H9 (cell line): ENCODE measurements around the gene ODF2. TPM values are rescaled to one million over a fixed set of nuclear protein-coding genes. Genes with fewer than 3 reads are reported as not detected.

Experiments used
- DNase-seq: peaks from one replicate; pipeline ENCODE4 v3.0.0-alpha.2; 2017
- H2AFZ ChIP-seq: one replicate; pipeline ENCODE4 v1.6.1; 2013; ENCODE audit warnings: mild to moderate bottlenecking, low read length, control low read depth, moderate library complexity
- H2AK5ac ChIP-seq: 2 replicates; pipeline ENCODE4 v1.6.1; 2013; ENCODE audit warnings: low read length, control low read depth, mixed read lengths; ENCODE audit not compliant: insufficient read length
- H2BK120ac ChIP-seq: one replicate; pipeline ENCODE4 v1.6.1; 2013; ENCODE audit warnings: low read depth, mild to moderate bottlenecking, low read length, control low read depth, inconsistent platforms; ENCODE audit not compliant: poor library complexity, severe bottlenecking
- H2BK12ac ChIP-seq: 2 replicates; pipeline ENCODE4 v1.6.1; 2013; ENCODE audit warnings: low read length, control low read depth, mixed read lengths, low read depth; ENCODE audit not compliant: insufficient read length
- H2BK15ac ChIP-seq: 2 replicates; pipeline ENCODE4 v1.6.1; 2013; ENCODE audit warnings: low read depth, low read length, control low read depth
- H2BK20ac ChIP-seq: one replicate; pipeline ENCODE4 v1.6.1; 2013; ENCODE audit warnings: low read depth, mild to moderate bottlenecking, low read length, control low read depth, inconsistent platforms; ENCODE audit not compliant: poor library complexity, severe bottlenecking
- H2BK5ac ChIP-seq: 2 replicates; pipeline ENCODE4 v1.6.1; 2013; ENCODE audit warnings: low read length, control low read depth, mixed read lengths; ENCODE audit not compliant: insufficient read length
- H3K14ac ChIP-seq: 2 replicates; pipeline ENCODE4 v1.6.1; 2013; ENCODE audit warnings: low read length, control low read depth; ENCODE audit not compliant: insufficient read depth
- H3K18ac ChIP-seq: 2 replicates; pipeline ENCODE4 v1.6.1; 2013; ENCODE audit warnings: low read depth, mild to moderate bottlenecking, mixed read lengths, low read length, control low read depth; ENCODE audit not compliant: insufficient read length
- H3K23ac ChIP-seq: 2 replicates; pipeline ENCODE4 v1.6.1; 2013; ENCODE audit warnings: low read length, control low read depth, mixed read lengths, low read depth; ENCODE audit not compliant: insufficient read length
- H3K23me2 ChIP-seq: 2 replicates; pipeline ENCODE4 v1.6.1; 2013; ENCODE audit warnings: low read depth, mild to moderate bottlenecking, mixed read lengths, low read length, control low read depth; ENCODE audit not compliant: insufficient read length, poor library complexity, severe bottlenecking
- H3K27ac ChIP-seq: 2 replicates; pipeline ENCODE4 v1.5.1; 2013; ENCODE audit warnings: low read length, control low read depth, mixed read lengths, low read depth; ENCODE audit not compliant: insufficient read length
- H3K27me3 ChIP-seq: 2 replicates; pipeline ENCODE4 v1.6.1; 2013; ENCODE audit warnings: low read length, control low read depth, inconsistent platforms; ENCODE audit not compliant: insufficient read depth
- H3K4ac ChIP-seq: 2 replicates; pipeline ENCODE4 v1.6.1; 2013; ENCODE audit warnings: low read depth, mild to moderate bottlenecking, control low read depth, inconsistent platforms, low read length, moderate library complexity
- H3K4me1 ChIP-seq: 2 replicates; pipeline ENCODE4 v1.6.1; 2013; ENCODE audit warnings: low read length, control low read depth, inconsistent platforms; ENCODE audit not compliant: insufficient read depth
- H3K4me2 ChIP-seq: 2 replicates; pipeline ENCODE4 v1.6.1; 2013; ENCODE audit warnings: low read length, control low read depth, mixed read lengths; ENCODE audit not compliant: insufficient read length, insufficient read depth
- H3K56ac ChIP-seq: 2 replicates; pipeline ENCODE4 v1.6.1; 2013; ENCODE audit warnings: low read depth, mild to moderate bottlenecking, mixed read lengths, low read length, control low read depth; ENCODE audit not compliant: insufficient read length
- H3K79me1 ChIP-seq: 2 replicates; pipeline ENCODE4 v1.6.1; 2013; ENCODE audit warnings: low read depth, mild to moderate bottlenecking, moderate library complexity, low read length, control low read depth, inconsistent platforms; ENCODE audit not compliant: insufficient read depth, poor library complexity, severe bottlenecking
- H3K79me2 ChIP-seq: 2 replicates; pipeline ENCODE4 v1.6.1; 2013; ENCODE audit warnings: low read length, control low read depth, inconsistent platforms; ENCODE audit not compliant: insufficient read depth
- H3K9ac ChIP-seq: 2 replicates; pipeline ENCODE4 v1.6.1; 2013; ENCODE audit warnings: low read length, control low read depth, mixed read lengths; ENCODE audit not compliant: insufficient read length; ENCODE audit errors: extremely low read depth
- H3K9me3 ChIP-seq: one replicate; pipeline ENCODE4 v1.6.1; 2013; ENCODE audit warnings: low read depth, low read length, inconsistent platforms; ENCODE audit not compliant: control insufficient read depth
- H3T11ph ChIP-seq: one replicate; pipeline ENCODE4 v1.6.1; 2013; ENCODE audit warnings: mild to moderate bottlenecking, low read length, control low read depth, inconsistent platforms
- H4K20me1 ChIP-seq: one replicate; pipeline ENCODE4 v1.6.1; 2013; ENCODE audit not compliant: control insufficient read depth, insufficient read length, insufficient read depth
- H4K5ac ChIP-seq: 2 replicates; pipeline ENCODE4 v1.6.1; 2013; ENCODE audit warnings: low read depth, mild to moderate bottlenecking, mixed read lengths, low read length, control low read depth; ENCODE audit not compliant: insufficient read length
- H4K8ac ChIP-seq: replicated peaks from 2 replicates; pipeline ENCODE4 v1.6.1; 2013; ENCODE audit warnings: low read length, control low read depth, mixed read lengths, low read depth; ENCODE audit not compliant: insufficient read length
- H4K91ac ChIP-seq: 2 replicates; pipeline ENCODE4 v1.6.1; 2013; ENCODE audit warnings: low read depth, mild to moderate bottlenecking, moderate library complexity, mixed read lengths, low read length, control low read depth; ENCODE audit not compliant: insufficient read length
- H3K27ac Mint-ChIP-seq, 3 experiments: 2 replicates in 2 of 3; 3 replicates in 1 of 3; pipeline ENCODE4 v1.8.0; 2020 to 2021; ENCODE audit warnings: mixed read lengths in 3 of 3, mild to moderate bottlenecking in 1 of 3, moderate library complexity in 1 of 3
- H3K27me3 Mint-ChIP-seq: 2 replicates; pipeline ENCODE4 v1.8.0; 2021; ENCODE audit warnings: low read depth, mild to moderate bottlenecking, moderate library complexity, mixed read lengths
- H3K36me3 Mint-ChIP-seq, 3 experiments: 2 replicates in 2 of 3; 3 replicates in 1 of 3; pipeline ENCODE4 v1.8.0; 2020 to 2021; ENCODE audit warnings: low read depth in 3 of 3, mixed read lengths in 3 of 3; ENCODE audit not compliant: insufficient read depth in 1 of 3
- H3K4me1 Mint-ChIP-seq, 2 experiments: 2 replicates each; pipeline ENCODE4 v1.8.0; 2020; ENCODE audit warnings: mixed read lengths in 2 of 2
- H3K4me3 Mint-ChIP-seq, 2 experiments: 2 replicates in 1 of 2; 3 replicates in 1 of 2; pipeline ENCODE4 v1.8.0; 2020 to 2021; ENCODE audit warnings: mild to moderate bottlenecking in 2 of 2, mixed read lengths in 2 of 2, moderate library complexity in 1 of 2
- H3K9me3 Mint-ChIP-seq, 2 experiments: 2 replicates in 1 of 2; 3 replicates in 1 of 2; pipeline ENCODE4 v1.8.0; 2020; ENCODE audit warnings: mild to moderate bottlenecking in 2 of 2, mixed read lengths in 2 of 2, moderate library complexity in 1 of 2
- CTCF ChIP-seq: fragments of 200-600 bp; sonication (generic); conservative IDR thresholded peaks from 3 replicates; pipeline ENCODE4 v1.8.0; 2021; ENCODE audit warnings: antibody characterized with exemption, mild to moderate bottlenecking
- WGBS: extraction: QIAGEN DNeasy Blood & Tissue Kit; methylation state at CpG from one replicate; pipeline ENCODE4 v1.1.7; 2013; ENCODE audit warnings: missing lambda C conversion rate, low lambda C conversion rate, mixed read lengths; ENCODE audit not compliant: insufficient read length; ENCODE audit errors: extremely low coverage; 5-methylcytosine and 5-hydroxymethylcytosine counted together
- total RNA-seq: library from RNA; stranded (reverse); gene quantifications from 2 replicates; pipeline ENCODE4 v1.2.1, GENCODE V29; 2021

The ODF2 gene
- total RNA-seq, 1 experiment from 2014 or later: 16.7 TPM

DNA sequence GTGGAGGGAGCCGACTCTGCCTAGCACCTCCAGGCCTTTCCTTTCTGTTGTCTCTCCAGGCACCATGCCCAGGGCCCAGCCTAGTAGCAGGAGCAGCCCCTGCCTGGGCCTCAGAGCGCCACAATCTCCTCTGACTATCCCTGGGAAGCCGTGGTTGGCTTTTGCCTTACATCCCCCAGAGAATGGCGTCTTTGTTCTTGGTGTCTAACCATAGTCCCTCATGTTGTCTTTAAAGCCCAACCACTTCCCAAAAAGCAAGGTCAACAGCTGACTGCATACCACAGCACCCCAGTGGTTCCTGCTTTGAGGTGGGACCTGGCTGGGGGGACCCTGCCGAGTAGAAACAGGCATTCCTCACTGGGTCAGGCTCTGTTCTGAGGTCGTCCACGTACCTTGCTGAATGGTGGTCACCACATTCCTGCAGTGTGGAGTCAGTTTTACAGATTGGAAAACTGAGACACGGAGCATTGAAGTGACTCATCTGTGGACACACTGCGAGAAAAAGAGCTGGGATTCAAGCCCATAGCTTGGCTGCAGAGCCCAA, 48.9 kb upstream of the ODF2 start:
- Histone ChIP-seq H4K20me1 (no peaks in the 10 kb centered on the region), H3K23ac (no peak overlapping the region), H3K23me2 (no peaks in the 10 kb centered on the region), H3K4me1 (no peaks in the 10 kb centered on the region), H3K27ac (no peak overlapping the region), H3K9ac (no peak overlapping the region), H3K4me2 (no peak overlapping the region), H3K14ac (no peak overlapping the region; the same call in 1 of the 2 replicates), H2AFZ (no peak overlapping the region), H3K56ac (no peak overlapping the region), H3K79me1 (no peaks in the 10 kb centered on the region), H3K18ac (no peak overlapping the region), H2BK15ac (no peak overlapping the region), H3T11ph (no peak overlapping the region), H2BK120ac (no peak overlapping the region), H3K9me3 (no peaks in the 10 kb centered on the region), H3K79me2 (no peaks in the 10 kb centered on the region), H4K5ac (no peak overlapping the region), H3K27me3 (peaks cover 74% of the 10 kb centered on the region; the same call in 1 of the 2 replicates), H3K4ac (no peak overlapping the region), H4K8ac (no peak overlapping the region), H2BK12ac (no peak overlapping the region), H2AK5ac (no peak overlapping the region), H4K91ac (no peak overlapping the region), H2BK20ac (no peak overlapping the region), H2BK5ac (no peak overlapping the region)
- peaks cover 35 to 38% of the 10 kb centered on the region in 2 experiments for H3K4me1 Mint-ChIP-seq
- no peak overlapping the region for H3K4me3 Mint-ChIP-seq
- H3K36me3 Mint-ChIP-seq: no peaks in the 10 kb centered on the region; a peak in 1 of 7 replicates
- H3K27me3 Mint-ChIP-seq: peaks cover 99% of the 10 kb centered on the region
- TF ChIP-seq CTCF: no peak
- no CpG with 5 or more reads among the region's 9 CpGs for WGBS
- peaks cover 3 to 6% of the 10 kb centered on the region in 2 experiments; a peak in 2 of 5 replicates for H3K9me3 Mint-ChIP-seq
- DNase-seq: no peak
- no peak overlapping the region for H3K27ac Mint-ChIP-seq
